Stomach (tissue), 9 donors: ENCODE measurements around the gene PEF1. TPM values are rescaled to one million over a fixed set of nuclear protein-coding genes. Genes with fewer than 3 reads are reported as not detected.

Experiments
- DNase-seq, 2 donors: peaks; one replicate each; pipeline versions ENCODE4 v3.0.0 to v3.0.0-alpha.2; 2013 to 2019
- H3K27ac ChIP-seq, 5 donors: fragments of 200-600 bp in 4 of 5; sonication (generic) in 4 of 5; one replicate each; pipeline ENCODE4 v1.5.1; 2013 to 2019; ENCODE audit warnings: mild to moderate bottlenecking in 1 of 5, moderate library complexity in 1 of 5
- H3K27me3 ChIP-seq, 3 donors: fragments of 200-600 bp; sonication (generic); one replicate each; pipeline ENCODE4 v1.5.1; 2017 to 2019; ENCODE audit warnings: mixed run types in 1 of 3
- H3K36me3 ChIP-seq, 4 donors: fragments of 200-600 bp; sonication (generic); 1 replicate in 3 of 4; 2 replicates in 1 of 4; pipeline ENCODE4 v1.5.1; 2016 to 2019
- H3K4me1 ChIP-seq, 4 donors: fragments of 200-600 bp; sonication (generic); one replicate each; pipeline ENCODE4 v1.5.1; 2016 to 2019
- H3K4me3 ChIP-seq, 4 donors: fragments of 200-600 bp; sonication (generic) in 3 of 4; one replicate each; pipeline ENCODE4 v1.5.1; 2016 to 2019; ENCODE audit warnings: mild to moderate bottlenecking in 1 of 4
- H3K9me3 ChIP-seq, 4 donors: fragments of 200-600 bp; sonication (generic); one replicate each; pipeline ENCODE4 v1.5.1; 2016 to 2019
- CTCF ChIP-seq, 7 experiments: fragments of 450-650 bp in 4 of 7; fragments of 200-600 bp in 3 of 7; sonication (generic) in 3 of 7; IDR thresholded peaks; one replicate each; pipeline ENCODE4 v1.5.1; 2016 to 2019; ENCODE audit warnings: antibody characterized with exemption in 7 of 7, control low read depth in 2 of 7, mild to moderate bottlenecking in 1 of 7
- EP300 ChIP-seq: sonication (generic); formaldehyde crosslinking; IDR thresholded peaks from one replicate; pipeline ENCODE4 v1.6.1; 2017; ENCODE audit warnings: antibody characterized with exemption
- POLR2A ChIP-seq, 4 donors: fragments of 450-650 bp; IDR thresholded peaks; one replicate each; pipeline ENCODE4 v1.6.1; 2016; ENCODE audit warnings: antibody characterized with exemption in 4 of 4, control low read depth in 2 of 4, mild to moderate bottlenecking in 1 of 4, moderate library complexity in 1 of 4
- POLR2AphosphoS5 ChIP-seq, 3 donors: sonication (generic); formaldehyde crosslinking; IDR thresholded peaks; one replicate each; pipeline ENCODE4 v1.6.1; 2016; ENCODE audit warnings: antibody characterized with exemption in 3 of 3
- WGBS, 5 donors: extraction: QIAGEN DNeasy Blood & Tissue Kit in 3 of 5; methylation state at CpG; one replicate each; pipeline versions ENCODE4 v1.1.5 to v1.1.7; 2013 to 2018; 5-methylcytosine and 5-hydroxymethylcytosine counted together
- intact Hi-C: fragments of 100-400 bp; cut with DNase I; formaldehyde crosslinking; loops from one replicate; pipeline ENCODE4 v1.15.1; 2023; ENCODE audit warnings: low total_unique reads
- polyA plus RNA-seq, 3 donors: library from polyadenylated mRNA; stranded (reverse); fragments of 200-250 nt; gene quantifications; one replicate each; pipeline ENCODE4 v1.2.3, GENCODE V29; 2013
- total RNA-seq, 5 donors: library from RNA; depleted of rRNA; stranded (reverse); fragments of >200 nt; gene quantifications; one replicate each; pipeline versions ENCODE4 v1.1.0 to v1.2.3, GENCODE V29; 2014 to 2016
- donor health status: healthy with polysubstance abuse.
- donor health status: Bipolar disorder and iron deficiency.
- donor health status: healthy.

The PEF1 gene
- total and polyA plus RNA-seq, 8 donors, result 19.7 to 91.0 (median 66.1) TPM

- TF ChIP-seq POLR2A (IDR thresholded peaks at IDR 0.05) (no peak), EP300 (no peak), POLR2AphosphoS5 (IDR thresholded peaks at IDR 0.05) (no peak), CTCF (IDR thresholded peaks at IDR 0.05) (no peak)
- Histone ChIP-seq H3K27ac (peak overlapping the region in 4 of 5 donors; percentile 81 to 92 (median 89)), H3K4me3 (peak overlapping the region in 1 of 4 donors; percentile 8), H3K9me3 (no peaks in the 10 kb centered on the region), H3K27me3 (peaks cover 0 to 6% (median 0%) of the 10 kb centered on the region in 3 donors), H3K4me1 (peaks cover 61 to 95% (median 87%) of the 10 kb centered on the region in 4 donors), H3K36me3 (peaks cover 18 to 44% (median 35%) of the 10 kb centered on the region in 4 donors)
- DNase-seq, result no peak
- intact Hi-C loops, result no loop called here
- WGBS, 5 donors, result 80 to 90% (median 83%) methylated on average over 22 to 27 of the region's 27 CpGs
Observed at GRCh38 chr1:31584869-31585735, 59.6 kb downstream of the PEF1 start.

GRCh38 chr1:31583995-31584868 is 60.4 kb downstream of the PEF1 start:
- WGBS, 5 donors, result 23 to 49% (median 35%) methylated on average over 7 to 13 of the region's 13 CpGs
- TF ChIP-seq POLR2A (IDR thresholded peaks at IDR 0.05) (no peak), POLR2AphosphoS5 (IDR thresholded peaks at IDR 0.05) (peak; percentile 49 to 74 (median 54))
- Histone ChIP-seq H3K4me1 (peaks cover 66 to 100% (median 92%) of the 10 kb centered on the region in 4 donors), H3K27me3 (peaks cover 0 to 6% (median 0%) of the 10 kb centered on the region in 3 donors), H3K27ac (peak overlapping the region; percentile 76 to 92 (median 86)), H3K36me3 (peaks cover 18 to 44% (median 35%) of the 10 kb centered on the region in 4 donors), H3K4me3 (peak overlapping the region in 1 of 4 donors; percentile 8), H3K9me3 (no peaks in the 10 kb centered on the region)
- DNase-seq, result peak; percentile 94
- intact Hi-C loops, result no loop called here

DNA sequence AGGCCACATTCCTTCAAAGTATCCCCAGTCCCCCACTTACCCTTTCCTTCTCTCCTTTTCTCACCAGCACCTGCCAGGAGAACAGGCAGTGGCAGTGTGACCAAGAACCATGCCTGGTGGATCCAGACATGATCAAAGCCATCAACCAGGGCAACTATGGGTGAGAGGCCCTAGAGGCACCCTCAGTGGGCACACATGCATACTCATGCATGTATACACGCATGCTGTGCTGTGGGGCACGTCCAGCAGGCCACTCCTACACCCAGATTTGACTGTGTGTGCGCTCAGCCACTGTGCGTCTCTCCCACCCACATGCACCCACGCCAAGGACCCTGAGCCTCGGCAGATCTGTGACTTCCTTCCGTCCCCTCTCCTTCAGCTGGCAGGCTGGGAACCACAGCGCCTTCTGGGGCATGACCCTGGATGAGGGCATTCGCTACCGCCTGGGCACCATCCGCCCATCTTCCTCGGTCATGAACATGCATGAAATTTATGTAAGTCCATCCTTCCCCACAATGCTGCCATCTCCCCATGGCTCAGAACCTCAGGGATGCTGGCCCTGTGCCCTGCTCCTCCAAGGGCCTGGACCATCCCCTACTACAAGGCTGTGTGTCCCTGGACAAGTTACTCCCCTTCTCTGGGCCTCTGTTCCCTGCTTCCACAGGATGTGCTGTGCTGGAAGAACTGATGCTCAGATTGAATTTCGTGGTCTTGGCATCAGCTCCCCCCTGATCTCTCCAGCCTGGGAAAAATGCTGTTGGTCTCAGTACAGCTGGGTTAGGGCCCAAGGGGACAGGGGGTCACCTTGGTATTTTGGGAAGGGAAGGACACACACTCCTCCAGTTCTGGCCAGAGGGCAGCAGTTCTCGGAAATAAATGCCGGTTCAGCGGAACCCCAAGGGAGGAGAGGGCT is 61.3 kb downstream of the PEF1 start:
- Histone ChIP-seq H3K9me3 (no peaks in the 10 kb centered on the region), H3K27ac (peak overlapping the region; percentile 76 to 92 (median 86)), H3K4me1 (peaks cover 62 to 95% (median 85%) of the 10 kb centered on the region in 4 donors), H3K36me3 (peaks cover 18 to 44% (median 35%) of the 10 kb centered on the region in 4 donors), H3K27me3 (no peaks in the 10 kb centered on the region), H3K4me3 (peak overlapping the region in 1 of 4 donors; percentile 8)
- intact Hi-C loops, result no loop called here
- TF ChIP-seq POLR2AphosphoS5 (IDR thresholded peaks at IDR 0.05), result no peak
- no peak for TF ChIP-seq CTCF (IDR thresholded peaks at IDR 0.05)
- no peak for TF ChIP-seq EP300
- no peak for TF ChIP-seq POLR2A (IDR thresholded peaks at IDR 0.05)
- no peak for DNase-seq
- 57 to 77% (median 63%) methylated on average over 16 of the region's 16 CpGs for WGBS, 5 donors
